ENCODE results near the gene GNB3.

The GNB3 gene

GRCh38 chr12:6840761-6841515 is at the start of gene GNB3:
Gene GNB3, plus strand, starts transcription at chr12:6840925. Its CDS starts 363 bp downstream, at chr12:6841288.
- DNase-seq: no peak

GRCh38 chr12:6791931-6792520 is 48.7 kb upstream of the GNB3 start:
- no peak for DNase-seq

- peak; percentile 73 for DNase-seq
Observed at GRCh38 chr12:6792522-6793201, 48.1 kb upstream of the GNB3 start.

GRCh38 chr12:6795088-6795487 is 45.6 kb upstream of the GNB3 start:
- no peak for DNase-seq

- DNase-seq: no peak
Observed at GRCh38 chr12:6796576-6796975, 44.1 kb upstream of the GNB3 start.

GRCh38 chr12:6799147-6799546 is 41.6 kb upstream of the GNB3 start:
- no peak for DNase-seq

GRCh38 chr12:6807170-6807569 is 33.6 kb upstream of the GNB3 start:
- no peak for DNase-seq

- DNase-seq: no peak
Observed at GRCh38 chr12:6809056-6809455, 31.7 kb upstream of the GNB3 start.

- DNase-seq: no peak
Observed at GRCh38 chr12:6810758-6811157, 30.0 kb upstream of the GNB3 start.

- no peak for DNase-seq
Observed at GRCh38 chr12:6813363-6813762, 27.4 kb upstream of the GNB3 start.

GRCh38 chr12:6816598-6816997 is 24.1 kb upstream of the GNB3 start:
- no peak for DNase-seq

GRCh38 chr12:6817098-6817497 is 23.6 kb upstream of the GNB3 start:
- no peak for DNase-seq

- no peak for DNase-seq
Observed at GRCh38 chr12:6817662-6818157, 23.0 kb upstream of the GNB3 start.

- DNase-seq: no peak
Observed at GRCh38 chr12:6818222-6818621, 22.5 kb upstream of the GNB3 start.

- DNase-seq: no peak
Observed at GRCh38 chr12:6818645-6819044, 22.1 kb upstream of the GNB3 start.

- DNase-seq: no peak
Observed at GRCh38 chr12:6819106-6820030, 21.4 kb upstream of the GNB3 start.

- DNase-seq: no peak
Observed at GRCh38 chr12:6820166-6820565, 20.6 kb upstream of the GNB3 start.

GRCh38 chr12:6821591-6822425 is 18.9 kb upstream of the GNB3 start, which contains the start of gene GPR162:
Gene GPR162, plus strand, starts transcription at chr12:6821821. Its CDS starts 2,078 bp downstream, at chr12:6823899.
- DNase-seq: peak; percentile 46

GRCh38 chr12:6822426-6823135 is 18.1 kb upstream of the GNB3 start:
- no peak for DNase-seq

- DNase-seq: no peak
Observed at GRCh38 chr12:6823182-6824084, 17.3 kb upstream of the GNB3 start.

All from GDM1 (cell line).